Osteoblast (primary cell): ENCODE measurements around the gene LRRK1. TPM values are rescaled to one million over a fixed set of nuclear protein-coding genes. Genes with fewer than 3 reads are reported as not detected.

ENCODE experiments used
- DNase-seq: peaks from one replicate; pipeline ENCODE4 v3.0.0; 2011; ENCODE audit warnings: low spot score, mixed read lengths; ENCODE audit not compliant: insufficient read length; ENCODE audit errors: missing footprints
- H2AFZ ChIP-seq: 2 replicates; pipeline ENCODE4 v1.6.0; 2011; ENCODE audit warnings: mild to moderate bottlenecking, low read length
- H3K27ac ChIP-seq: 2 replicates; pipeline ENCODE4 v1.5.1; 2011; ENCODE audit warnings: mild to moderate bottlenecking, low read depth, low read length, moderate library complexity
- H3K27me3 ChIP-seq: 2 replicates; pipeline ENCODE4 v1.6.0; 2012; ENCODE audit warnings: mild to moderate bottlenecking, control low read depth, inconsistent platforms, low read length, moderate library complexity; ENCODE audit not compliant: insufficient read depth
- H3K36me3 ChIP-seq: 2 replicates; pipeline ENCODE4 v1.5.1; 2011; ENCODE audit warnings: mild to moderate bottlenecking, low read length, control low read depth, moderate library complexity; ENCODE audit not compliant: insufficient read depth
- H3K4me1 ChIP-seq: 2 replicates; pipeline ENCODE4 v1.5.1; 2011; ENCODE audit warnings: mild to moderate bottlenecking, low read length, control low read depth, moderate library complexity; ENCODE audit not compliant: insufficient read depth
- H3K4me2 ChIP-seq: 2 replicates; pipeline ENCODE4 v1.6.0; 2011; ENCODE audit warnings: mild to moderate bottlenecking, low read length; ENCODE audit not compliant: insufficient read depth
- H3K4me3 ChIP-seq: fragments of 200-600 bp; sonication (generic); 3 replicates; pipeline ENCODE4 v1.5.1; 2012; ENCODE audit warnings: mild to moderate bottlenecking, low read length, inconsistent platforms; ENCODE audit not compliant: insufficient read depth
- H3K79me2 ChIP-seq: 2 replicates; pipeline ENCODE4 v1.6.0; 2012; ENCODE audit warnings: mild to moderate bottlenecking, low read length, control low read depth, inconsistent platforms; ENCODE audit not compliant: insufficient read depth
- H3K9me3 ChIP-seq: 2 replicates; pipeline ENCODE4 v1.5.1; 2011; ENCODE audit warnings: low read depth, low read length, control low read depth
- H4K20me1 ChIP-seq: 2 replicates; pipeline ENCODE4 v1.6.0; 2012; ENCODE audit warnings: mild to moderate bottlenecking, low read length, control low read depth; ENCODE audit not compliant: insufficient read depth
- CTCF ChIP-seq: IDR thresholded peaks from 2 replicates; pipeline ENCODE4 v1.5.1; 2011; ENCODE audit warnings: mild to moderate bottlenecking, low read depth, low read length, moderate library complexity; ENCODE audit errors: extremely low read depth
- total RNA-seq: library from RNA; depleted of rRNA; stranded (reverse); fragments of >200 nt; gene quantifications from 2 replicates; pipeline ENCODE4 v1.2.3, GENCODE V29; 2012

The LRRK1 gene
- total RNA-seq, 1 donor: 15.2 TPM

GRCh38 chr15:101013769-101014675, 94.9 kb downstream of the LRRK1 start:
- Histone ChIP-seq H3K36me3 (peaks cover 48% of the 10 kb centered on the region), H3K4me2 (no peak overlapping the region), H3K9me3 (no peaks in the 10 kb centered on the region), H3K79me2 (no peaks in the 10 kb centered on the region), H3K4me3 (no peak overlapping the region), H2AFZ (no peak overlapping the region), H3K27ac (no peak overlapping the region), H3K4me1 (no peaks in the 10 kb centered on the region), H3K27me3 (no peaks in the 10 kb centered on the region), H4K20me1 (no peaks in the 10 kb centered on the region)
- TF ChIP-seq CTCF: no peak
- DNase-seq: peak; percentile 50

- Histone ChIP-seq H3K79me2 (no peaks in the 10 kb centered on the region), H4K20me1 (no peaks in the 10 kb centered on the region), H3K4me3 (no peak overlapping the region), H2AFZ (no peak overlapping the region), H3K9me3 (no peaks in the 10 kb centered on the region), H3K4me1 (no peaks in the 10 kb centered on the region), H3K27ac (no peak overlapping the region), H3K4me2 (no peak overlapping the region), H3K27me3 (no peaks in the 10 kb centered on the region), H3K36me3 (peaks cover 44% of the 10 kb centered on the region)
- peak; percentile 92 for TF ChIP-seq CTCF
- peak; percentile 92 for DNase-seq
These were observed 96.0 kb downstream of the LRRK1 start for GRCh38 chr15:101014921-101015841.

- no peak overlapping the region for H3K4me2 ChIP-seq
- TF ChIP-seq CTCF: no peak
- H3K27ac ChIP-seq: no peak overlapping the region
- H4K20me1 ChIP-seq: no peaks in the 10 kb centered on the region
- no peak overlapping the region for H2AFZ ChIP-seq
- H3K4me3 ChIP-seq: no peak overlapping the region
- no peak for DNase-seq
- no peaks in the 10 kb centered on the region for H3K9me3 ChIP-seq
- H3K36me3 ChIP-seq: peaks cover 37% of the 10 kb centered on the region
- no peaks in the 10 kb centered on the region for H3K79me2 ChIP-seq
- H3K4me1 ChIP-seq: no peaks in the 10 kb centered on the region
- H3K27me3 ChIP-seq: no peaks in the 10 kb centered on the region
These were observed 97.4 kb downstream of the LRRK1 start for GRCh38 chr15:101016581-101016980.
